Endothelial cell of umbilical vein (primary cell): ENCODE data around the gene UNC119. TPM values are rescaled to one million over a fixed set of nuclear protein-coding genes. Genes with fewer than 3 reads are reported as not detected.

Experiments used
- BruUV-seq: library from RNA; stranded (reverse); fragments of 400-500 nt; replicated peaks from 2 replicates; lab custom pipeline; 2021; lab: Mats Ljungman, UMichigan
- CTCF ChIA-PET: fragments of 300-600, 350-600 bp; sonication (Branson Sonifier 250); formaldehyde crosslinking; loops from one replicate; lab custom pipeline; 2021; ENCODE audit warnings: antibody characterized with exemption, inconsistent platforms; lab: Charles Lee
- POLR2A ChIA-PET: fragments of 300-600, 350-600 bp; sonication (Branson Sonifier 250); formaldehyde crosslinking; loops from one replicate; lab custom pipeline; 2021; ENCODE audit warnings: antibody characterized with exemption, inconsistent platforms; lab: Charles Lee
- DNase-seq: peaks from one replicate; pipeline ENCODE4 v3.0.0-alpha.2; 2011; ENCODE audit warnings: low read depth, low spot score
- FAIRE-seq: peaks from 2 replicates; lab custom pipeline; 2011; peaks lifted over from hg19 to GRCh38; lab: Jason Lieb, UNC
- H2AFZ ChIP-seq: 2 replicates; pipeline ENCODE4 v1.6.0; 2012; ENCODE audit warnings: low read depth, low read length, control low read depth, inconsistent platforms
- H3K27ac ChIP-seq: 2 replicates; pipeline ENCODE4 v1.5.1; 2011; ENCODE audit warnings: low read depth, mild to moderate bottlenecking, control low read depth, low read length, moderate library complexity; ENCODE audit not compliant: insufficient read depth
- H3K27me3 ChIP-seq, 2 experiments: 2 replicates each; pipeline versions ENCODE4 v1.6.0 to v1.6.1; 2011; ENCODE audit warnings: low read length in 2 of 2, mixed read lengths in 1 of 2; ENCODE audit not compliant: control insufficient read depth in 2 of 2, insufficient read depth in 2 of 2
- H3K36me3 ChIP-seq, 2 experiments: 2 replicates in 1 of 2; 3 replicates in 1 of 2; pipeline ENCODE4 v1.5.1; 2011; ENCODE audit warnings: low read length in 2 of 2, mild to moderate bottlenecking in 1 of 2, moderate library complexity in 1 of 2; ENCODE audit not compliant: control insufficient read depth in 2 of 2, insufficient read depth in 2 of 2; ENCODE audit errors: extremely low read depth in 1 of 2
- H3K4me1 ChIP-seq: 3 replicates; pipeline ENCODE4 v1.5.1; 2011; ENCODE audit warnings: mild to moderate bottlenecking, low read length; ENCODE audit not compliant: control insufficient read depth, insufficient read depth; ENCODE audit errors: extremely low read depth
- H3K4me2 ChIP-seq: 2 replicates; pipeline ENCODE4 v1.6.1; 2011; ENCODE audit warnings: low read length, control low read depth, mixed read lengths; ENCODE audit not compliant: insufficient read depth
- H3K4me3 ChIP-seq, 3 experiments: fragments of 200-600 bp in 1 of 3; sonication (generic), shearing (Covaris generic) in 1 of 3; replicated peaks in 1 of 3; 2 replicates each; pipeline ENCODE4 v1.5.1; 2011 to 2016; ENCODE audit warnings: control low read depth in 3 of 3, low read length in 3 of 3, mild to moderate bottlenecking in 2 of 3, inconsistent platforms in 1 of 3, low read depth in 1 of 3, moderate library complexity in 1 of 3; ENCODE audit not compliant: insufficient read depth in 1 of 3
- H3K79me2 ChIP-seq: 2 replicates; pipeline ENCODE4 v1.6.0; 2012; ENCODE audit warnings: low read length, inconsistent platforms; ENCODE audit not compliant: control insufficient read depth, insufficient read depth
- H3K9ac ChIP-seq: replicated peaks from 2 replicates; pipeline ENCODE3; 2011; ENCODE audit warnings: low read length, control low read depth; ENCODE audit not compliant: insufficient read depth; ENCODE audit errors: extremely low read depth
- H3K9me1 ChIP-seq: replicated peaks from 3 replicates; pipeline ENCODE4 v1.6.0; 2011; ENCODE audit warnings: mild to moderate bottlenecking, low read length; ENCODE audit not compliant: control insufficient read depth, insufficient read depth; ENCODE audit errors: extremely low read depth
- H3K9me3 ChIP-seq: replicated peaks from 2 replicates; pipeline ENCODE4 v1.5.1; 2012; ENCODE audit warnings: low read length, inconsistent platforms; ENCODE audit not compliant: control insufficient read depth, insufficient read depth
- H4K20me1 ChIP-seq: replicated peaks from 2 replicates; pipeline ENCODE3; 2011; ENCODE audit warnings: mild to moderate bottlenecking, low read length; ENCODE audit not compliant: control insufficient read depth, insufficient read depth; ENCODE audit errors: extremely low read depth
- EZH2 ChIP-seq: IDR thresholded peaks from 2 replicates; pipeline ENCODE4 v1.6.1; 2012; ENCODE audit warnings: borderline replicate concordance, low read depth, mild to moderate bottlenecking, moderate library complexity, low read length, inconsistent platforms; ENCODE audit not compliant: severe bottlenecking
- FOS ChIP-seq: IDR thresholded peaks from 2 replicates; pipeline ENCODE4 v1.6.1; 2011; ENCODE audit warnings: mild to moderate bottlenecking, low read length, moderate library complexity, borderline replicate concordance; ENCODE audit not compliant: insufficient read depth
- GATA2 ChIP-seq: IDR thresholded peaks from 2 replicates; pipeline ENCODE4 v1.7.0; 2011; ENCODE audit warnings: low read depth, mild to moderate bottlenecking, moderate library complexity, mixed read lengths, low read length; ENCODE audit not compliant: insufficient read length, insufficient read depth
- JUN ChIP-seq: IDR thresholded peaks from 2 replicates; pipeline ENCODE4 v1.6.1; 2011; ENCODE audit warnings: borderline replicate concordance, low read depth; ENCODE audit not compliant: insufficient read length, insufficient read depth
- MYC ChIP-seq: IDR thresholded peaks from one replicate; pipeline ENCODE4 v1.6.1; 2011; ENCODE audit warnings: mild to moderate bottlenecking, low read depth, low read length
- POLR2A ChIP-seq: IDR thresholded peaks from 2 replicates; pipeline ENCODE4 v1.6.1; 2012; ENCODE audit warnings: low read depth, mild to moderate bottlenecking, control low read depth, low read length
- POLR2AphosphoS5 ChIP-seq: IDR thresholded peaks from 2 replicates; pipeline ENCODE4 v1.6.1; 2012; ENCODE audit warnings: low read depth, mild to moderate bottlenecking, control low read depth, low read length, moderate library complexity; ENCODE audit not compliant: insufficient read depth
- dilution Hi-C: fragments of 300-500 bp; cut with MboI; formaldehyde crosslinking; loops from one replicate; pipeline ENCODE4 v1.15.0; 2019; ENCODE audit warnings: low sequenced_read_pairs; ENCODE audit not compliant: extremely low pct_ligation_motif_present
- intact Hi-C: fragments of 100-400 bp; cut with micrococcal nuclease; formaldehyde crosslinking; loops from one replicate; pipeline ENCODE4 v1.10.0; 2022
- polyA plus RNA-seq, 4 experiments: library from polyadenylated mRNA; depleted of rRNA in 3 of 4; stranded (reverse) in 3 of 4; unstranded in 1 of 4; fragments of >200 nt; gene quantifications; 2 replicates each; pipeline versions ENCODE4 v1.2.1 to v1.2.3, GENCODE V29; 2011 to 2012; ENCODE audit warnings: missing spikeins in 1 of 4
- total RNA-seq: library from RNA; stranded (reverse); gene quantifications from 2 replicates; pipeline ENCODE4 v1.2.3, GENCODE V29; 2021
- TF ChIP-seq, protein P1 (sequence below), 2 donors: IDR thresholded peaks; 1 replicate in 1 of 2; 2 replicates in 1 of 2; pipeline ENCODE4 v1.5.1; 2011; ENCODE audit warnings: low read length in 2 of 2, mild to moderate bottlenecking in 2 of 2, moderate library complexity in 2 of 2, control low read depth in 1 of 2, inconsistent platforms in 1 of 2, low read depth in 1 of 2; ENCODE audit not compliant: insufficient read depth in 1 of 2; ENCODE audit errors: extremely low read depth in 1 of 2
- TF ChIP-seq, protein P2 (sequence below): IDR thresholded peaks from 2 replicates; pipeline ENCODE4 v1.6.1; 2011; ENCODE audit not compliant: insufficient read depth, insufficient read length

Gene UNC119
- total and polyA plus RNA-seq, 2 donors (not counting 3 experiments of a cell fraction or from before 2014, with no cell fraction given) = 26.3 to 67.8 TPM

DNA sequence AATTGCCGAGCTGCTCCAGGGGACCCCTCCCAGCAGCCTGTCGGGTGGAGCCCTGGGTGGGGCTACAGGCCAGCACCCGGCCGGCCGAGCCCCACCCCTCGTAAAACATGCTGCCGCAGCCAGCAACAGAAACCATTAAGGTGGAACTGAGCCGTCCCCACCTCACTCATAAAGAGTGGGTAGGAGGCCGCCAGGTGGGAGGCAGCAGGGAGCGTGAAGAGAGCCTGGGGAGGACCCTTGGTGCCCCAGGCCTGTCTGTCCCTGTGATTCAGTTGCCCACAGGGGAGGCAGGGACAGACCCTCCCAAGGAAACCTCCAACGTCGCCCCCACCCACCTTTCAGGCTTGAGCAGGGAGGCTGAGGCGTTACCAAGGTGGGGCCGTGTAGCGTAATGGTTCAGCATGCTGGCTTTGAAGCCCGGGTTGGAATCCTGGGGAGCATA, 37.8 kb downstream of the UNC119 start:
- Histone ChIP-seq H3K9ac (no peak overlapping the region), H3K4me2 (no peak overlapping the region), H4K20me1 (no peaks in the 10 kb centered on the region), H2AFZ (no peak overlapping the region), H3K4me1 (no peaks in the 10 kb centered on the region), H3K9me1 (no peaks in the 10 kb centered on the region), H3K9me3 (no peaks in the 10 kb centered on the region), H3K79me2 (no peaks in the 10 kb centered on the region), H3K4me3 (no peak overlapping the region), H3K27ac (no peak overlapping the region), H3K27me3 (peaks cover 2 to 5% of the 10 kb centered on the region in 2 experiments), H3K36me3 (no peaks in the 10 kb centered on the region)
- BruUV-seq = no TSS peak
- intact Hi-C loops (no loop called here), dilution Hi-C loops (no loop called here)
- TF ChIP-seq POLR2A = no peak
- TF ChIP-seq FOS = no peak
- TF ChIP-seq POLR2AphosphoS5 = no peak
- TF ChIP-seq GATA2 = no peak
- TF ChIP-seq, protein P1, sequence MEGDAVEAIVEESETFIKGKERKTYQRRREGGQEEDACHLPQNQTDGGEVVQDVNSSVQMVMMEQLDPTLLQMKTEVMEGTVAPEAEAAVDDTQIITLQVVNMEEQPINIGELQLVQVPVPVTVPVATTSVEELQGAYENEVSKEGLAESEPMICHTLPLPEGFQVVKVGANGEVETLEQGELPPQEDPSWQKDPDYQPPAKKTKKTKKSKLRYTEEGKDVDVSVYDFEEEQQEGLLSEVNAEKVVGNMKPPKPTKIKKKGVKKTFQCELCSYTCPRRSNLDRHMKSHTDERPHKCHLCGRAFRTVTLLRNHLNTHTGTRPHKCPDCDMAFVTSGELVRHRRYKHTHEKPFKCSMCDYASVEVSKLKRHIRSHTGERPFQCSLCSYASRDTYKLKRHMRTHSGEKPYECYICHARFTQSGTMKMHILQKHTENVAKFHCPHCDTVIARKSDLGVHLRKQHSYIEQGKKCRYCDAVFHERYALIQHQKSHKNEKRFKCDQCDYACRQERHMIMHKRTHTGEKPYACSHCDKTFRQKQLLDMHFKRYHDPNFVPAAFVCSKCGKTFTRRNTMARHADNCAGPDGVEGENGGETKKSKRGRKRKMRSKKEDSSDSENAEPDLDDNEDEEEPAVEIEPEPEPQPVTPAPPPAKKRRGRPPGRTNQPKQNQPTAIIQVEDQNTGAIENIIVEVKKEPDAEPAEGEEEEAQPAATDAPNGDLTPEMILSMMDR (IDR thresholded peaks at IDR 0.05; ENCODE audit: extremely low read depth in 1 of 2, insufficient read depth in 1 of 2, low read depth in 1 of 2, low read length in 2 of 2) = no peak
- TF ChIP-seq, protein P2, sequence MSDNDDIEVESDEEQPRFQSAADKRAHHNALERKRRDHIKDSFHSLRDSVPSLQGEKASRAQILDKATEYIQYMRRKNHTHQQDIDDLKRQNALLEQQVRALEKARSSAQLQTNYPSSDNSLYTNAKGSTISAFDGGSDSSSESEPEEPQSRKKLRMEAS = no peak
- no peak for TF ChIP-seq MYC
- TF ChIP-seq EZH2 = no peak
- TF ChIP-seq JUN = no peak
- FAIRE-seq (no peak), DNase-seq (no peak)
- CTCF ChIA-PET = interaction anchor here (1.3 kb wide), 1 partner anchor 98 kb away, joined by 3 read pairs; no protein-coding TSS in a partner anchor
- POLR2A ChIA-PET = no interaction called here
